Calu3 (cell line): ENCODE data around the gene LRRC56. TPM values are rescaled to one million over a fixed set of nuclear protein-coding genes. Genes with fewer than 3 reads are reported as not detected.

Experiments used
- BruUV-seq: library from RNA; stranded (reverse); fragments of 400-500 nt; replicated peaks from 2 replicates; lab custom pipeline; 2021; lab: Mats Ljungman, UMichigan
- CTCF ChIA-PET: fragments of 300-600 bp; sonication (Branson Sonifier 250); formaldehyde crosslinking; loops from one replicate; lab custom pipeline; 2022; ENCODE audit warnings: antibody characterized with exemption; lab: Charles Lee
- DNase-seq: peaks from one replicate; pipeline ENCODE4 v3.0.0; 2022
- H3K27ac Mint-ChIP-seq: one replicate; pipeline ENCODE4 v1.8.0; 2022; ENCODE audit warnings: mixed read lengths; ENCODE audit not compliant: unreplicated experiment
- H3K27me3 Mint-ChIP-seq: one replicate; pipeline ENCODE4 v1.8.0; 2022; ENCODE audit warnings: mixed read lengths; ENCODE audit not compliant: unreplicated experiment
- H3K36me3 Mint-ChIP-seq: one replicate; pipeline ENCODE4 v1.8.0; 2022; ENCODE audit warnings: mild to moderate bottlenecking, moderate library complexity, mixed read lengths; ENCODE audit not compliant: insufficient read depth, unreplicated experiment
- H3K4me1 Mint-ChIP-seq: one replicate; pipeline ENCODE4 v1.8.0; 2022; ENCODE audit warnings: mild to moderate bottlenecking, low read depth, mixed read lengths; ENCODE audit not compliant: unreplicated experiment
- H3K4me3 Mint-ChIP-seq: one replicate; pipeline ENCODE4 v1.8.0; 2022; ENCODE audit warnings: mild to moderate bottlenecking, low read depth, moderate library complexity, mixed read lengths; ENCODE audit not compliant: unreplicated experiment
- H3K9me3 Mint-ChIP-seq: one replicate; pipeline ENCODE4 v1.8.0; 2022; ENCODE audit warnings: low read depth, mixed read lengths; ENCODE audit not compliant: unreplicated experiment
- intact Hi-C: fragments of 100-400 bp; cut with micrococcal nuclease; formaldehyde crosslinking; loops from one replicate; pipeline ENCODE4 v1.10.0; 2022; ENCODE audit not compliant: unreplicated experiment
- total RNA-seq: library from RNA; stranded (reverse); gene quantifications from 2 replicates; pipeline ENCODE4 v1.2.3, GENCODE V29; 2022
- TF ChIP-seq, protein P1 (sequence below): fragments of 200-600 bp; IDR thresholded peaks from one replicate; pipeline ENCODE4 v1.8.0; 2022; ENCODE audit warnings: antibody characterized with exemption; ENCODE audit not compliant: unreplicated experiment

The LRRC56 gene
- total RNA-seq, 1 experiment from 2014 or later: 2.6 TPM

DNA sequence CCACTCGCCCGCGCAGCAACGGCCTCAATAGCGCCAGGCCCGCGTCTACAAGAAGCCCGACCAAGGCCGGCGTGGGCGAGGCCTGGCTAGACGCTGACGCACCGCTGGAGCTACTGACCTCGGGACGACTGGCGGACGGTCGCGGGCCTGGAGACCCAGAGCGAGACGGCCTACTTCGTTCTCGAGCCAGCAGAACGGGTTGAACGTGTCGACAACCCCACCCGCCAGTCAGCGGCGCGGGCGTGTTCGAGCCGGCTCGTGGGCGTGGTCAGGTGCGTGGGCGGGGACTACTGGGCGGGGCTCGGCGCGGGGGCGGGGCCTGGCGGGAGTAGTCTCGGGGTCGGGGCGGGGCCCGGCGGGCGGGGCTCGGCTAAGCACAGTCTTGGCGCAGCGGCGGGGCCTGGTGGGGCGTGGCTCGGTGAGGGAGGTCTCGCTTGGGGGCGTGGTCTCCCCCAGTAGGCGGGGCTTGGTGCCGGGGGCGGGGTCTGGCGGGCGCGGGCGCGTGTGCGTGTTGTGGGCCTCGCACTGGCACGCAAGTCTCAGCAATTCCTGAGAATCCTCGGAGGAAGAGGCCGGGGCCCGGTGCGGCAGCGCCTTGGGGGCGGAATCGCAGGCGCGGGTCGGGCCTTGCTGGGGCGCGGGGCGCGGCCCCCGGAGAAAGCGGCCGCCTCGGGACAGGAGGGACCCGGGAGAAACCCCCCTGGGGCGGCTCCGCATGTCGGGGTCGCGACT is 30.2 kb upstream of the LRRC56 start, which contains the start of gene RNH1:
TSS of gene RNH1 (minus strand) at position 248 of the 732 bp plus-strand sequence. CDS start 5,080 bp downstream, outside the sequence.
- intact Hi-C loops: no loop called here
- Mint-ChIP-seq H3K27ac (peak within 1 kb of the TSS; percentile 99), H3K9me3 (no peaks in the 10 kb centered on the region), H3K4me3 (peak within 1 kb of the TSS; percentile 92), H3K4me1 (no peaks in the 10 kb centered on the region), H3K36me3 (peaks cover 44% of the 10 kb centered on the region), H3K27me3 (no peaks in the 10 kb centered on the region)
- TF ChIP-seq, protein P1, sequence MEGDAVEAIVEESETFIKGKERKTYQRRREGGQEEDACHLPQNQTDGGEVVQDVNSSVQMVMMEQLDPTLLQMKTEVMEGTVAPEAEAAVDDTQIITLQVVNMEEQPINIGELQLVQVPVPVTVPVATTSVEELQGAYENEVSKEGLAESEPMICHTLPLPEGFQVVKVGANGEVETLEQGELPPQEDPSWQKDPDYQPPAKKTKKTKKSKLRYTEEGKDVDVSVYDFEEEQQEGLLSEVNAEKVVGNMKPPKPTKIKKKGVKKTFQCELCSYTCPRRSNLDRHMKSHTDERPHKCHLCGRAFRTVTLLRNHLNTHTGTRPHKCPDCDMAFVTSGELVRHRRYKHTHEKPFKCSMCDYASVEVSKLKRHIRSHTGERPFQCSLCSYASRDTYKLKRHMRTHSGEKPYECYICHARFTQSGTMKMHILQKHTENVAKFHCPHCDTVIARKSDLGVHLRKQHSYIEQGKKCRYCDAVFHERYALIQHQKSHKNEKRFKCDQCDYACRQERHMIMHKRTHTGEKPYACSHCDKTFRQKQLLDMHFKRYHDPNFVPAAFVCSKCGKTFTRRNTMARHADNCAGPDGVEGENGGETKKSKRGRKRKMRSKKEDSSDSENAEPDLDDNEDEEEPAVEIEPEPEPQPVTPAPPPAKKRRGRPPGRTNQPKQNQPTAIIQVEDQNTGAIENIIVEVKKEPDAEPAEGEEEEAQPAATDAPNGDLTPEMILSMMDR: no peak
- CTCF ChIA-PET: interaction anchor here (0.7 to 0.9 kb wide), 3 partner anchors 12 to 1226 kb away, joined by 3 to 8 read pairs (median 6); no protein-coding TSS in a partner anchor
- DNase-seq: peak; percentile 98
- TSS peak; percentile 3 for BruUV-seq

DNA sequence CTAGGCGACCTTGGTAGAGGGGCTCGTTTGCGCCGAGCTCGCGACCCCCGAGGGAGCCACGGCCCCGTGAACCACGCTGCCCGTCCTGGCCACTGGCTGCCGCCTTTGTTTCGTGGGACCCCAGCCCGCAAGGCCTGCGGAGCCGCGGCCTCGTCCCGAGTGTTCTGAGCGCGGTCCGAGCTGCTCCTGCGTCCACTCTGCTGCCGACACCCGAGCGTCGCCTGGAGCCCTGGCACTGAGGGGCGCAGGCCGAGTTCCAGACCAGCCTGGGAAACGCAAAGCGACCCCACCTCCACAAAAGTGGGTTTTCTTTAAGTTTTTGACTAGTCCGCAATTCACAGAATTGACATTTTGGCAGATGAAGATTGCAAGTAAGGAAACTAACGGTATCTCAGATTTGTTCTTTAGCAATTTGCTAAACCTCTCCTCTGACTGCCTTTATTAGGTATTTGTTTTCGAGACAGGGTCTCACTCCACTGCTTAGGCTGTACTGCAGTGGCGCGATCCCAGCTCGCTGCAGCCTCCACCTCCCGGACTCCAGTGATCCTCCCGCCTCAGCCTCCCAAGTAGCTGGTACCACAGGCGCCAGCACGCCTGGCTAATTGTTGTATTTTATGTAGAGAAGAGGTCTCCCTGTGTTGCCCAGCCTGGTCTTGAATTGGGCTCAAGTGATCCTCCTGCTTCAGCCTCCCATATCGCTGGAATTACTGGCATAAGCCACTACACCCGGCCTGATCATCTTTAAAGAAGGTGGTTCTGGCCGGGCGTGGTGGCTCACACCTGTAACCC is 29.4 kb upstream of the LRRC56 start:
- Mint-ChIP-seq H3K4me1 (no peaks in the 10 kb centered on the region), H3K27ac (no peak overlapping the region), H3K9me3 (no peaks in the 10 kb centered on the region), H3K27me3 (no peaks in the 10 kb centered on the region), H3K36me3 (peaks cover 44% of the 10 kb centered on the region), H3K4me3 (peak overlapping the region; percentile 92)
- intact Hi-C loops: no loop called here
- TF ChIP-seq, protein P1: no peak
- BruUV-seq: no TSS peak
- DNase-seq: no peak
- CTCF ChIA-PET: no interaction called here

DNA sequence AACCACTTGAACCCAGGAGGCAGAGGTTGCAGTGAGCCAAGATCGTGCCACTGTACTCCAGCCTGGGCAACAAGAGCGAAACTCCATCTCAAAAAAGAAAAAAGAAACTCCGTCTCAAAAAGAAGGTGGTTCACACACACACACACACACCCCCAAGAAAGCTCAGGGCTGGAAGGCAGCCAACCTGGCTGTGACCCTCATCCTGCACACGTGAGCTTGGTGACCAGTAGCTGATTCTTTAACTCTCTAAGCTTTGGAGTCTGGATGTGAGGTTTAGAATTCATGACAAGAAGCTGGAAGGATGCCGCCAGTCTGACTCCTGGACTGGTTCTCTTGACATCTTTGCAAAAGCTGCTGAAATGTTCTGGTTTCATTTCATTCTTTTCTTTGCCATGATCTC is 28.4 kb upstream of the LRRC56 start:
- Mint-ChIP-seq H3K9me3 (no peaks in the 10 kb centered on the region), H3K27ac (no peak overlapping the region), H3K27me3 (no peaks in the 10 kb centered on the region), H3K36me3 (peaks cover 48% of the 10 kb centered on the region), H3K4me1 (no peaks in the 10 kb centered on the region), H3K4me3 (no peak overlapping the region)
- CTCF ChIA-PET: interaction anchor here (0.7 kb wide), 1 partner anchor 31 kb away, joined by 3 read pairs; no protein-coding TSS in a partner anchor
- intact Hi-C loops: no loop called here
- DNase-seq: no peak
- BruUV-seq: TSS peak; percentile 46
- TF ChIP-seq, protein P1: no peak

DNA sequence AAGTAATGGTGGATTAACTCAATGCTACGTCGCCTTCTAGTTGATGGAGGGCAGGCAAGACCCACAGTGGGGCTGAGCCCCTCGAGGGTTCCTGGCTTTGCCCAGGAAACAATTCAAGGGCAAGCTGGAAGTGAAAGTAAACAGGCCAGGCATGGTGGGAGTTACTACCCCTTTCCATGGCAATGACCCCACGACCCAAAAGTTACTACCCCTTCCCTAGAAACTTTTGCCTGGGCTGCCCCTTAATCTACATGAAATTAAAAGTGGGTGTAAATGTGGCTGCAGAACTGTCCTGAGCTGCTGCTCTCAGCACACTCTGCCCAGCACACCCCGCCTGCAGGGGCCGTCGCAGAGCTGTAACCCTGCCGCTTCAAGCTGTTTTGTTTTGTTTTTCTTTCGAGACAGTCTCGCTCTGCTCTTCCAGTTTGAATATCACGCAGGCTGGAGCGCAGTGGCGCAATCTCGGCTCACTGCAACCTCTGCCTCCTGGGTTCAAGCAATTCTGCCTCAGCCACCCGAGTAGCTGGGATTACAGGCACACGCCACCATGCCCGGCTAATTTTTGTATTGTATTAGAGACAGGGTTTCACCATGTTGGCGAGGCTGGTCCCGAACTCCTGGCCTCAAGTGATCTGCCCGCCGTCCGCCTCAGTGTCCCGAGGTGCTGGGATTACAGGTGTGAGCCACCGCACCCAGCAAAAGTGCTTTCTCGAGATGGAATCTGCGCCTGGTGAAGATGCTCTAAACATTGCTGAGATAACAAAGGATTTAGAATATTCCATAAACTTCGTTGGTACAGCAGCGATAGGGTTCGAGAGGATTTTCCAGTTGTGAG is 24.3 kb upstream of the LRRC56 start:
- no peaks in the 10 kb centered on the region for H3K9me3 Mint-ChIP-seq
- H3K27ac Mint-ChIP-seq: no peak overlapping the region
- intact Hi-C loops: loop anchor here (10.0 kb wide), 1 partner anchor 308 kb away; the partner anchor contains the start of genes BET1L and RIC8A
- no peaks in the 10 kb centered on the region for H3K27me3 Mint-ChIP-seq
- no peak overlapping the region for H3K4me3 Mint-ChIP-seq
- TF ChIP-seq, protein P1: no peak
- no peak for DNase-seq
- no peaks in the 10 kb centered on the region for H3K4me1 Mint-ChIP-seq
- CTCF ChIA-PET: interaction anchor here (0.7 kb wide), 1 partner anchor 252 kb away, joined by 4 read pairs; no protein-coding TSS in a partner anchor
- no TSS peak for BruUV-seq
- H3K36me3 Mint-ChIP-seq: peaks cover 20% of the 10 kb centered on the region
